H9 (cell line): ENCODE results near the gene KCNG3. TPM values are rescaled to one million over a fixed set of nuclear protein-coding genes. Genes with fewer than 3 reads are reported as not detected.

ENCODE experiments used
- DNase-seq: peaks from one replicate; pipeline ENCODE4 v3.0.0-alpha.2; 2017
- H2AFZ ChIP-seq: one replicate; pipeline ENCODE4 v1.6.1; 2013; ENCODE audit warnings: mild to moderate bottlenecking, low read length, control low read depth, moderate library complexity
- H2AK5ac ChIP-seq: 2 replicates; pipeline ENCODE4 v1.6.1; 2013; ENCODE audit warnings: low read length, control low read depth, mixed read lengths; ENCODE audit not compliant: insufficient read length
- H2BK120ac ChIP-seq: one replicate; pipeline ENCODE4 v1.6.1; 2013; ENCODE audit warnings: low read depth, mild to moderate bottlenecking, low read length, control low read depth, inconsistent platforms; ENCODE audit not compliant: poor library complexity, severe bottlenecking
- H2BK12ac ChIP-seq: 2 replicates; pipeline ENCODE4 v1.6.1; 2013; ENCODE audit warnings: low read length, control low read depth, mixed read lengths, low read depth; ENCODE audit not compliant: insufficient read length
- H2BK15ac ChIP-seq: 2 replicates; pipeline ENCODE4 v1.6.1; 2013; ENCODE audit warnings: low read depth, low read length, control low read depth
- H2BK20ac ChIP-seq: one replicate; pipeline ENCODE4 v1.6.1; 2013; ENCODE audit warnings: low read depth, mild to moderate bottlenecking, low read length, control low read depth, inconsistent platforms; ENCODE audit not compliant: poor library complexity, severe bottlenecking
- H2BK5ac ChIP-seq: 2 replicates; pipeline ENCODE4 v1.6.1; 2013; ENCODE audit warnings: low read length, control low read depth, mixed read lengths; ENCODE audit not compliant: insufficient read length
- H3K14ac ChIP-seq: 2 replicates; pipeline ENCODE4 v1.6.1; 2013; ENCODE audit warnings: low read length, control low read depth; ENCODE audit not compliant: insufficient read depth
- H3K18ac ChIP-seq: 2 replicates; pipeline ENCODE4 v1.6.1; 2013; ENCODE audit warnings: low read depth, mild to moderate bottlenecking, mixed read lengths, low read length, control low read depth; ENCODE audit not compliant: insufficient read length
- H3K23ac ChIP-seq: 2 replicates; pipeline ENCODE4 v1.6.1; 2013; ENCODE audit warnings: low read length, control low read depth, mixed read lengths, low read depth; ENCODE audit not compliant: insufficient read length
- H3K23me2 ChIP-seq: 2 replicates; pipeline ENCODE4 v1.6.1; 2013; ENCODE audit warnings: low read depth, mild to moderate bottlenecking, mixed read lengths, low read length, control low read depth; ENCODE audit not compliant: insufficient read length, poor library complexity, severe bottlenecking
- H3K27ac ChIP-seq: 2 replicates; pipeline ENCODE4 v1.5.1; 2013; ENCODE audit warnings: low read length, control low read depth, mixed read lengths, low read depth; ENCODE audit not compliant: insufficient read length
- H3K27me3 ChIP-seq: 2 replicates; pipeline ENCODE4 v1.6.1; 2013; ENCODE audit warnings: low read length, control low read depth, inconsistent platforms; ENCODE audit not compliant: insufficient read depth
- H3K4ac ChIP-seq: 2 replicates; pipeline ENCODE4 v1.6.1; 2013; ENCODE audit warnings: low read depth, mild to moderate bottlenecking, control low read depth, inconsistent platforms, low read length, moderate library complexity
- H3K4me1 ChIP-seq: 2 replicates; pipeline ENCODE4 v1.6.1; 2013; ENCODE audit warnings: low read length, control low read depth, inconsistent platforms; ENCODE audit not compliant: insufficient read depth
- H3K4me2 ChIP-seq: 2 replicates; pipeline ENCODE4 v1.6.1; 2013; ENCODE audit warnings: low read length, control low read depth, mixed read lengths; ENCODE audit not compliant: insufficient read length, insufficient read depth
- H3K56ac ChIP-seq: 2 replicates; pipeline ENCODE4 v1.6.1; 2013; ENCODE audit warnings: low read depth, mild to moderate bottlenecking, mixed read lengths, low read length, control low read depth; ENCODE audit not compliant: insufficient read length
- H3K79me1 ChIP-seq: 2 replicates; pipeline ENCODE4 v1.6.1; 2013; ENCODE audit warnings: low read depth, mild to moderate bottlenecking, moderate library complexity, low read length, control low read depth, inconsistent platforms; ENCODE audit not compliant: insufficient read depth, poor library complexity, severe bottlenecking
- H3K79me2 ChIP-seq: 2 replicates; pipeline ENCODE4 v1.6.1; 2013; ENCODE audit warnings: low read length, control low read depth, inconsistent platforms; ENCODE audit not compliant: insufficient read depth
- H3K9ac ChIP-seq: 2 replicates; pipeline ENCODE4 v1.6.1; 2013; ENCODE audit warnings: low read length, control low read depth, mixed read lengths; ENCODE audit not compliant: insufficient read length; ENCODE audit errors: extremely low read depth
- H3K9me3 ChIP-seq: one replicate; pipeline ENCODE4 v1.6.1; 2013; ENCODE audit warnings: low read depth, low read length, inconsistent platforms; ENCODE audit not compliant: control insufficient read depth
- H3T11ph ChIP-seq: one replicate; pipeline ENCODE4 v1.6.1; 2013; ENCODE audit warnings: mild to moderate bottlenecking, low read length, control low read depth, inconsistent platforms
- H4K20me1 ChIP-seq: one replicate; pipeline ENCODE4 v1.6.1; 2013; ENCODE audit not compliant: control insufficient read depth, insufficient read length, insufficient read depth
- H4K5ac ChIP-seq: 2 replicates; pipeline ENCODE4 v1.6.1; 2013; ENCODE audit warnings: low read depth, mild to moderate bottlenecking, mixed read lengths, low read length, control low read depth; ENCODE audit not compliant: insufficient read length
- H4K8ac ChIP-seq: replicated peaks from 2 replicates; pipeline ENCODE4 v1.6.1; 2013; ENCODE audit warnings: low read length, control low read depth, mixed read lengths, low read depth; ENCODE audit not compliant: insufficient read length
- H4K91ac ChIP-seq: 2 replicates; pipeline ENCODE4 v1.6.1; 2013; ENCODE audit warnings: low read depth, mild to moderate bottlenecking, moderate library complexity, mixed read lengths, low read length, control low read depth; ENCODE audit not compliant: insufficient read length
- H3K27ac Mint-ChIP-seq, 3 experiments: 2 replicates in 2 of 3; 3 replicates in 1 of 3; pipeline ENCODE4 v1.8.0; 2020 to 2021; ENCODE audit warnings: mixed read lengths in 3 of 3, mild to moderate bottlenecking in 1 of 3, moderate library complexity in 1 of 3
- H3K27me3 Mint-ChIP-seq: 2 replicates; pipeline ENCODE4 v1.8.0; 2021; ENCODE audit warnings: low read depth, mild to moderate bottlenecking, moderate library complexity, mixed read lengths
- H3K36me3 Mint-ChIP-seq, 3 experiments: 2 replicates in 2 of 3; 3 replicates in 1 of 3; pipeline ENCODE4 v1.8.0; 2020 to 2021; ENCODE audit warnings: low read depth in 3 of 3, mixed read lengths in 3 of 3; ENCODE audit not compliant: insufficient read depth in 1 of 3
- H3K4me1 Mint-ChIP-seq, 2 experiments: 2 replicates each; pipeline ENCODE4 v1.8.0; 2020; ENCODE audit warnings: mixed read lengths in 2 of 2
- H3K4me3 Mint-ChIP-seq, 2 experiments: 2 replicates in 1 of 2; 3 replicates in 1 of 2; pipeline ENCODE4 v1.8.0; 2020 to 2021; ENCODE audit warnings: mild to moderate bottlenecking in 2 of 2, mixed read lengths in 2 of 2, moderate library complexity in 1 of 2
- H3K9me3 Mint-ChIP-seq, 2 experiments: 2 replicates in 1 of 2; 3 replicates in 1 of 2; pipeline ENCODE4 v1.8.0; 2020; ENCODE audit warnings: mild to moderate bottlenecking in 2 of 2, mixed read lengths in 2 of 2, moderate library complexity in 1 of 2
- CTCF ChIP-seq: fragments of 200-600 bp; sonication (generic); conservative IDR thresholded peaks from 3 replicates; pipeline ENCODE4 v1.8.0; 2021; ENCODE audit warnings: antibody characterized with exemption, mild to moderate bottlenecking
- WGBS: extraction: QIAGEN DNeasy Blood & Tissue Kit; methylation state at CpG from one replicate; pipeline ENCODE4 v1.1.7; 2013; ENCODE audit warnings: missing lambda C conversion rate, low lambda C conversion rate, mixed read lengths; ENCODE audit not compliant: insufficient read length; ENCODE audit errors: extremely low coverage; 5-methylcytosine and 5-hydroxymethylcytosine counted together
- total RNA-seq: library from RNA; stranded (reverse); gene quantifications from 2 replicates; pipeline ENCODE4 v1.2.1, GENCODE V29; 2021

Gene KCNG3
- total RNA-seq, 1 experiment from 2014 or later: 16.5 TPM

DNA sequence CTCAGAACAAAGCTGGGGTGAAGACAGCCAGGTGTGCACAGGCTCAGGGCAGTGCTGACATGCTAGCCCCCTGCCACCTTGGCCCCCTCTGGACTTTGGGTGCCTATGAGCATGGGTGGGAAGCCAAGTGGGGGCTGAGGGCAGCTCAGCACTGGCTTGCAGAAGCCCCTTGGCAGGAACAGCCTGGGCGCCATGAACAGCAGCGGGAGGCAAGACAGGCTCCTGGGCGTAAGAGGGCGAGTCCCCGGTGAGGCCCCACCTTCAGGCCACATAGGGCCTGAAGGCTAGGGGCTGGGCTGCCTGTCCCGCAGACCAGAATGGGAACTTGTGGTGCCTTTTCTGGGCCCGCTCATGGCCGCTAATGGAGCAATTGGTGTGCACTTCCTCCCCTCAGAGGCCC is 85.8 kb downstream of the KCNG3 start:
- Histone ChIP-seq H4K8ac (no peak overlapping the region), H2AK5ac (no peak overlapping the region), H3K9ac (no peak overlapping the region), H3K23ac (no peak overlapping the region), H3K27me3 (no peaks in the 10 kb centered on the region), H2AFZ (no peak overlapping the region), H3K4me1 (no peaks in the 10 kb centered on the region), H4K5ac (no peak overlapping the region), H3K56ac (no peak overlapping the region), H4K20me1 (no peaks in the 10 kb centered on the region), H4K91ac (no peak overlapping the region), H3K27ac (no peak overlapping the region), H2BK120ac (no peak overlapping the region), H3K4ac (no peak overlapping the region), H3K4me2 (no peak overlapping the region), H2BK15ac (no peak overlapping the region), H2BK20ac (no peak overlapping the region), H3K18ac (no peak overlapping the region), H2BK12ac (no peak overlapping the region), H2BK5ac (no peak overlapping the region), H3K9me3 (no peaks in the 10 kb centered on the region), H3K79me2 (no peaks in the 10 kb centered on the region), H3T11ph (no peak overlapping the region), H3K79me1 (no peaks in the 10 kb centered on the region), H3K23me2 (no peaks in the 10 kb centered on the region), H3K14ac (no peak overlapping the region)
- no peak overlapping the region for H3K4me3 Mint-ChIP-seq
- DNase-seq: no peak
- no peak overlapping the region for H3K27ac Mint-ChIP-seq
- TF ChIP-seq CTCF: no peak
- H3K9me3 Mint-ChIP-seq: peaks cover 11% of the 10 kb centered on the region in 2 experiments; a peak in 4 of 5 replicates
- WGBS: no CpG with 5 or more reads among the region's 8 CpGs
- H3K4me1 Mint-ChIP-seq: no peaks in the 10 kb centered on the region
- no peaks in the 10 kb centered on the region; the same call in 1 of the 2 replicates for H3K27me3 Mint-ChIP-seq
- peaks cover 16 to 28% (median 17%) of the 10 kb centered on the region in 3 experiments for H3K36me3 Mint-ChIP-seq
